ENCODE results near the gene ARL1.
"Not testable (repeated sequence)": the region's sequence is repeated elsewhere in the genome, so short reads cannot be mapped to it uniquely, and the experiment has no call there.

ARL1 gene

GRCh38 chr12:101407049-101407435 lies 530 bp downstream of the ARL1 start:
- Histone ChIP-seq H3K27me3 (replicated peaks; ENCODE audit: control insufficient read depth, insufficient read depth, low read length) (no peaks in the 10 kb centered on the region), H3K9me3 (ENCODE audit: control insufficient read depth, low read length) (no peaks in the 10 kb centered on the region), H3K9ac (ENCODE audit: low read length) (peak overlapping the region; percentile 99), H3K4me1 (ENCODE audit: control insufficient read depth, insufficient read depth, low read length) (peaks cover 20% of the 10 kb centered on the region), H3K36me3 (ENCODE audit: control insufficient read depth, insufficient read depth, low read length, severe bottlenecking) (peaks cover 5% of the 10 kb centered on the region), H3K4me3 (ENCODE audit: low read length) (peak overlapping the region; percentile 99)
- peak; percentile 75 for DNase-seq (ENCODE audit: low read depth)

- peaks cover 56% of the 10 kb centered on the region for H3K36me3 ChIP-seq (ENCODE audit: control insufficient read depth, insufficient read depth, low read length, severe bottlenecking)
- H3K4me1 ChIP-seq (ENCODE audit: control insufficient read depth, insufficient read depth, low read length); H3K9me3 ChIP-seq (ENCODE audit: control insufficient read depth, low read length); H3K4me3 ChIP-seq (ENCODE audit: low read length); H3K27me3 ChIP-seq (replicated peaks; ENCODE audit: control insufficient read depth, insufficient read depth, low read length); DNase-seq (ENCODE audit: low read depth); H3K9ac ChIP-seq (ENCODE audit: low read length): not testable (repeated sequence)
Observed at GRCh38 chr12:101391181-101391580, 16.4 kb downstream of the ARL1 start.

GRCh38 chr12:101379149-101379548 lies 28.4 kb downstream of the ARL1 start:
- Histone ChIP-seq H3K4me1 (ENCODE audit: control insufficient read depth, insufficient read depth, low read length) (no peaks in the 10 kb centered on the region), H3K9ac (ENCODE audit: low read length) (no peak overlapping the region), H3K36me3 (ENCODE audit: control insufficient read depth, insufficient read depth, low read length, severe bottlenecking) (peaks cover 85% of the 10 kb centered on the region), H3K9me3 (ENCODE audit: control insufficient read depth, low read length) (no peaks in the 10 kb centered on the region), H3K4me3 (ENCODE audit: low read length) (no peak overlapping the region), H3K27me3 (replicated peaks; ENCODE audit: control insufficient read depth, insufficient read depth, low read length) (no peaks in the 10 kb centered on the region)
- no peak for DNase-seq (ENCODE audit: low read depth)

- no peak for DNase-seq (ENCODE audit: low read depth)
- no peak overlapping the region for H3K9ac ChIP-seq (ENCODE audit: low read length)
- peaks cover 81% of the 10 kb centered on the region for H3K36me3 ChIP-seq (ENCODE audit: control insufficient read depth, insufficient read depth, low read length, severe bottlenecking)
- no peak overlapping the region for H3K4me3 ChIP-seq (ENCODE audit: low read length)
- H3K27me3 ChIP-seq (replicated peaks; ENCODE audit: control insufficient read depth, insufficient read depth, low read length): no peaks in the 10 kb centered on the region
- H3K4me1 ChIP-seq (ENCODE audit: control insufficient read depth, insufficient read depth, low read length): no peaks in the 10 kb centered on the region
- no peaks in the 10 kb centered on the region for H3K9me3 ChIP-seq (ENCODE audit: control insufficient read depth, low read length)
Observed at GRCh38 chr12:101375573-101375972, 32.0 kb downstream of the ARL1 start.

GRCh38 chr12:101372431-101372830 lies 35.1 kb downstream of the ARL1 start:
- Histone ChIP-seq H3K4me3 (ENCODE audit: low read length) (no peak overlapping the region), H3K9ac (ENCODE audit: low read length) (no peak overlapping the region), H3K9me3 (ENCODE audit: control insufficient read depth, low read length) (no peaks in the 10 kb centered on the region), H3K36me3 (ENCODE audit: control insufficient read depth, insufficient read depth, low read length, severe bottlenecking) (peaks cover 83% of the 10 kb centered on the region), H3K4me1 (ENCODE audit: control insufficient read depth, insufficient read depth, low read length) (no peaks in the 10 kb centered on the region), H3K27me3 (replicated peaks; ENCODE audit: control insufficient read depth, insufficient read depth, low read length) (no peaks in the 10 kb centered on the region)
- DNase-seq (ENCODE audit: low read depth): no peak

- Histone ChIP-seq H3K9ac (ENCODE audit: low read length) (no peak overlapping the region), H3K9me3 (ENCODE audit: control insufficient read depth, low read length) (no peaks in the 10 kb centered on the region), H3K27me3 (replicated peaks; ENCODE audit: control insufficient read depth, insufficient read depth, low read length) (no peaks in the 10 kb centered on the region), H3K4me3 (ENCODE audit: low read length) (no peak overlapping the region), H3K4me1 (ENCODE audit: control insufficient read depth, insufficient read depth, low read length) (no peaks in the 10 kb centered on the region), H3K36me3 (ENCODE audit: control insufficient read depth, insufficient read depth, low read length, severe bottlenecking) (peaks cover 94% of the 10 kb centered on the region)
- no peak for DNase-seq (ENCODE audit: low read depth)
Observed at GRCh38 chr12:101368016-101368415, 39.6 kb downstream of the ARL1 start.

- no peaks in the 10 kb centered on the region for H3K27me3 ChIP-seq (replicated peaks; ENCODE audit: control insufficient read depth, insufficient read depth, low read length)
- DNase-seq (ENCODE audit: low read depth): no peak
- H3K4me3 ChIP-seq (ENCODE audit: low read length): no peak overlapping the region
- H3K36me3 ChIP-seq (ENCODE audit: control insufficient read depth, insufficient read depth, low read length, severe bottlenecking): peaks cover 83% of the 10 kb centered on the region
- H3K9me3 ChIP-seq (ENCODE audit: control insufficient read depth, low read length): no peaks in the 10 kb centered on the region
- H3K9ac ChIP-seq (ENCODE audit: low read length): no peak overlapping the region
- no peaks in the 10 kb centered on the region for H3K4me1 ChIP-seq (ENCODE audit: control insufficient read depth, insufficient read depth, low read length)
Observed at GRCh38 chr12:101361455-101361854, 46.1 kb downstream of the ARL1 start.

GRCh38 chr12:101356794-101357193 lies 50.8 kb downstream of the ARL1 start:
- no peaks in the 10 kb centered on the region for H3K9me3 ChIP-seq (ENCODE audit: control insufficient read depth, low read length)
- H3K4me1 ChIP-seq (ENCODE audit: control insufficient read depth, insufficient read depth, low read length): no peaks in the 10 kb centered on the region
- no peak overlapping the region for H3K9ac ChIP-seq (ENCODE audit: low read length)
- peaks cover 71% of the 10 kb centered on the region for H3K36me3 ChIP-seq (ENCODE audit: control insufficient read depth, insufficient read depth, low read length, severe bottlenecking)
- no peak overlapping the region for H3K4me3 ChIP-seq (ENCODE audit: low read length)
- no peaks in the 10 kb centered on the region for H3K27me3 ChIP-seq (replicated peaks; ENCODE audit: control insufficient read depth, insufficient read depth, low read length)
- DNase-seq (ENCODE audit: low read depth): no peak

GRCh38 chr12:101351682-101352081 lies 55.9 kb downstream of the ARL1 start:
- Histone ChIP-seq H3K4me1 (ENCODE audit: control insufficient read depth, insufficient read depth, low read length) (no peaks in the 10 kb centered on the region), H3K4me3 (ENCODE audit: low read length) (no peak overlapping the region), H3K9ac (ENCODE audit: low read length) (no peak overlapping the region), H3K36me3 (ENCODE audit: control insufficient read depth, insufficient read depth, low read length, severe bottlenecking) (peaks cover 83% of the 10 kb centered on the region), H3K9me3 (ENCODE audit: control insufficient read depth, low read length) (peaks cover 11% of the 10 kb centered on the region), H3K27me3 (replicated peaks; ENCODE audit: control insufficient read depth, insufficient read depth, low read length) (no peaks in the 10 kb centered on the region)
- DNase-seq (ENCODE audit: low read depth): no peak

GRCh38 chr12:101343893-101344292 lies 63.7 kb downstream of the ARL1 start:
- H3K36me3 ChIP-seq (ENCODE audit: control insufficient read depth, insufficient read depth, low read length, severe bottlenecking): peaks cover 79% of the 10 kb centered on the region
- no peak overlapping the region for H3K4me3 ChIP-seq (ENCODE audit: low read length)
- H3K4me1 ChIP-seq (ENCODE audit: control insufficient read depth, insufficient read depth, low read length): no peaks in the 10 kb centered on the region
- no peaks in the 10 kb centered on the region for H3K27me3 ChIP-seq (replicated peaks; ENCODE audit: control insufficient read depth, insufficient read depth, low read length)
- no peak for DNase-seq (ENCODE audit: low read depth)
- peaks cover 3% of the 10 kb centered on the region for H3K9me3 ChIP-seq (ENCODE audit: control insufficient read depth, low read length)
- no peak overlapping the region for H3K9ac ChIP-seq (ENCODE audit: low read length)
